ENCODE data around the gene FGF19. TPM values are rescaled to one million over a fixed set of nuclear protein-coding genes. Genes with fewer than 3 reads are reported as not detected.

FGF19 gene
- total RNA-seq, 1 experiment from 2014 or later = 0.69 TPM

GRCh38 chr11:69694781-69695180 lies 9.0 kb downstream of the FGF19 start:
- H3K4me3 ChIP-seq (ENCODE audit: low read depth, low read length, poor library complexity, severe bottlenecking) = no peak overlapping the region
- no TSS peak for BruUV-seq (replicated peaks)
- H3K4me1 ChIP-seq (ENCODE audit: insufficient read depth, low read length, poor library complexity, severe bottlenecking) = no peaks in the 10 kb centered on the region
- no peaks in the 10 kb centered on the region for H3K27me3 ChIP-seq (replicated peaks; ENCODE audit: insufficient read depth, low read depth, low read length, poor library complexity)
- ChIA-PET CTCF (no interaction called here), POLR2A (ENCODE audit: low non-redundant PET) (no interaction called here)
- DNase-seq (ENCODE audit: low spot score) = no peak
- no peaks in the 10 kb centered on the region for H3K9me3 ChIP-seq (ENCODE audit: low read depth, low read length, poor library complexity, severe bottlenecking)
- H3K36me3 ChIP-seq (ENCODE audit: insufficient read depth, low read length, poor library complexity, severe bottlenecking) = no peaks in the 10 kb centered on the region
- no peak for TF ChIP-seq CTCF (conservative IDR thresholded peaks at IDR 0.05; ENCODE audit: low read depth, low read length)
- intact Hi-C loops (cut with micrococcal nuclease; ENCODE audit: unreplicated experiment) = no loop called here
- no peak overlapping the region for H3K27ac ChIP-seq (ENCODE audit: low read depth, low read length, poor library complexity, severe bottlenecking)

GRCh38 chr11:69692422-69692821 lies 11.4 kb downstream of the FGF19 start:
- no peak for DNase-seq (ENCODE audit: low spot score)
- ChIA-PET CTCF (no interaction called here), POLR2A (ENCODE audit: low non-redundant PET) (no interaction called here)
- Histone ChIP-seq H3K36me3 (ENCODE audit: insufficient read depth, low read length, poor library complexity, severe bottlenecking) (no peaks in the 10 kb centered on the region), H3K4me1 (ENCODE audit: insufficient read depth, low read length, poor library complexity, severe bottlenecking) (no peaks in the 10 kb centered on the region), H3K9me3 (ENCODE audit: low read depth, low read length, poor library complexity, severe bottlenecking) (no peaks in the 10 kb centered on the region), H3K27me3 (replicated peaks; ENCODE audit: insufficient read depth, low read depth, low read length, poor library complexity) (no peaks in the 10 kb centered on the region), H3K27ac (ENCODE audit: low read depth, low read length, poor library complexity, severe bottlenecking) (no peak overlapping the region), H3K4me3 (ENCODE audit: low read depth, low read length, poor library complexity, severe bottlenecking) (no peak overlapping the region)
- intact Hi-C loops (cut with micrococcal nuclease; ENCODE audit: unreplicated experiment) = no loop called here
- no TSS peak for BruUV-seq (replicated peaks)
- no peak for TF ChIP-seq EZH2 (IDR thresholded peaks at IDR 0.05; ENCODE audit: borderline replicate concordance, low read depth, low read length, poor library complexity, severe bottlenecking)
- no peak for TF ChIP-seq CTCF (conservative IDR thresholded peaks at IDR 0.05; ENCODE audit: low read depth, low read length)

GRCh38 chr11:69691463-69691862 lies 12.4 kb downstream of the FGF19 start:
- DNase-seq (ENCODE audit: low spot score) = no peak
- BruUV-seq (replicated peaks) = no TSS peak
- H3K36me3 ChIP-seq (ENCODE audit: insufficient read depth, low read length, poor library complexity, severe bottlenecking) = no peaks in the 10 kb centered on the region
- H3K9me3 ChIP-seq (ENCODE audit: low read depth, low read length, poor library complexity, severe bottlenecking) = no peaks in the 10 kb centered on the region
- H3K27me3 ChIP-seq (replicated peaks; ENCODE audit: insufficient read depth, low read depth, low read length, poor library complexity) = no peaks in the 10 kb centered on the region
- TF ChIP-seq EZH2 (IDR thresholded peaks at IDR 0.05; ENCODE audit: borderline replicate concordance, low read depth, low read length, poor library complexity, severe bottlenecking) = no peak
- no peak for TF ChIP-seq CTCF (conservative IDR thresholded peaks at IDR 0.05; ENCODE audit: low read depth, low read length)
- no peak overlapping the region for H3K27ac ChIP-seq (ENCODE audit: low read depth, low read length, poor library complexity, severe bottlenecking)
- ChIA-PET CTCF (no interaction called here), POLR2A (ENCODE audit: low non-redundant PET) (no interaction called here)
- no peak overlapping the region for H3K4me3 ChIP-seq (ENCODE audit: low read depth, low read length, poor library complexity, severe bottlenecking)
- H3K4me1 ChIP-seq (ENCODE audit: insufficient read depth, low read length, poor library complexity, severe bottlenecking) = no peaks in the 10 kb centered on the region
- intact Hi-C loops (cut with micrococcal nuclease; ENCODE audit: unreplicated experiment) = no loop called here
